Transverse colon (tissue), 4 donors: ENCODE measurements around the gene NUMB.

ENCODE experiments used
- CTCF ChIP-seq, 5 experiments: fragments of 200-600 bp in 3 of 5; fragments of 450-650 bp in 2 of 5; sonication (generic) in 3 of 5; IDR thresholded peaks; 1 replicate in 2 of 5; 2 replicates in 3 of 5; pipeline ENCODE4 v1.5.1; 2016 to 2017; ENCODE audit warnings: antibody characterized with exemption in 5 of 5, inconsistent platforms in 3 of 5, mild to moderate bottlenecking in 2 of 5, moderate library complexity in 1 of 5
- EP300 ChIP-seq: sonication (generic); formaldehyde crosslinking; IDR thresholded peaks from one replicate; pipeline ENCODE4 v1.6.1; 2017; ENCODE audit warnings: antibody characterized with exemption, low read depth
- POLR2A ChIP-seq: fragments of 450-650 bp; IDR thresholded peaks from one replicate; pipeline ENCODE4 v1.6.1; 2016; ENCODE audit warnings: antibody characterized with exemption, mild to moderate bottlenecking, moderate library complexity
- POLR2AphosphoS5 ChIP-seq, 3 donors: sonication (generic); formaldehyde crosslinking; IDR thresholded peaks; one replicate each; pipeline ENCODE4 v1.6.1; 2016; ENCODE audit warnings: antibody characterized with exemption in 3 of 3

GRCh38 chr14:73261520-73262426, 196.6 kb downstream of the NUMB start:
- TF ChIP-seq CTCF (IDR thresholded peaks at IDR 0.05) (no peak), POLR2A (no peak), POLR2AphosphoS5 (IDR thresholded peaks at IDR 0.05) (no peak), EP300 (no peak)
